Mesendoderm (in vitro differentiated cells): ENCODE data around the gene NAV2.

ENCODE experiments used
- DNase-seq: peaks from one replicate; pipeline ENCODE4 v3.0.0; 2013
- H2AK5ac ChIP-seq: 2 replicates; pipeline ENCODE4 v1.6.1; 2013; ENCODE audit warnings: low read length, inconsistent platforms
- H2BK120ac ChIP-seq: 2 replicates; pipeline ENCODE4 v1.6.1; 2013; ENCODE audit warnings: low read depth, mild to moderate bottlenecking, low read length, moderate library complexity, mixed read lengths
- H2BK15ac ChIP-seq: replicated peaks from 2 replicates; pipeline ENCODE4 v1.6.1; 2013; ENCODE audit warnings: low read depth, mild to moderate bottlenecking, moderate library complexity
- H2BK5ac ChIP-seq: 2 replicates; pipeline ENCODE4 v1.6.1; 2013; ENCODE audit warnings: low read length, inconsistent platforms
- H3K18ac ChIP-seq: 2 replicates; pipeline ENCODE4 v1.6.1; 2013; ENCODE audit warnings: mild to moderate bottlenecking, low read length, mixed read lengths
- H3K23ac ChIP-seq: one replicate; pipeline ENCODE4 v1.6.1; 2013; ENCODE audit warnings: low read length
- H3K27ac ChIP-seq: 2 replicates; pipeline ENCODE4 v1.5.1; 2013; ENCODE audit warnings: low read depth, mild to moderate bottlenecking, inconsistent platforms, low read length, moderate library complexity
- H3K27me3 ChIP-seq: 2 replicates; pipeline ENCODE4 v1.6.1; 2013; ENCODE audit warnings: low read length, control low read depth, mild to moderate bottlenecking, inconsistent platforms; ENCODE audit not compliant: insufficient read depth, poor library complexity
- H3K36me3 ChIP-seq: 2 replicates; pipeline ENCODE4 v1.6.1; 2013; ENCODE audit warnings: low read length, inconsistent platforms; ENCODE audit not compliant: control insufficient read depth, insufficient read depth
- H3K4ac ChIP-seq: one replicate; pipeline ENCODE4 v1.6.1; 2013; ENCODE audit warnings: low read depth, mild to moderate bottlenecking, low read length, moderate library complexity
- H3K4me1 ChIP-seq: 2 replicates; pipeline ENCODE4 v1.6.1; 2013; ENCODE audit warnings: low read depth, low read length, inconsistent platforms; ENCODE audit not compliant: control insufficient read depth
- H3K4me2 ChIP-seq: 2 replicates; pipeline ENCODE4 v1.6.1; 2013; ENCODE audit warnings: low read length
- H3K4me3 ChIP-seq: 2 replicates; pipeline ENCODE4 v1.5.1; 2013; ENCODE audit warnings: mild to moderate bottlenecking, low read length
- H3K56ac ChIP-seq: one replicate; pipeline ENCODE4 v1.6.1; 2013; ENCODE audit warnings: low read length
- H3K79me1 ChIP-seq: 2 replicates; pipeline ENCODE4 v1.6.1; 2013; ENCODE audit warnings: low read length, inconsistent platforms
- H3K79me2 ChIP-seq: 2 replicates; pipeline ENCODE4 v1.6.1; 2013; ENCODE audit warnings: mild to moderate bottlenecking, low read length; ENCODE audit not compliant: control insufficient read depth, insufficient read depth
- H3K9ac ChIP-seq: 2 replicates; pipeline ENCODE4 v1.6.1; 2013; ENCODE audit warnings: low read length, inconsistent platforms
- H4K5ac ChIP-seq: one replicate; pipeline ENCODE4 v1.6.1; 2013; ENCODE audit warnings: low read length
- H4K8ac ChIP-seq: one replicate; pipeline ENCODE4 v1.6.1; 2013; ENCODE audit warnings: low read depth, mild to moderate bottlenecking, control low read depth, low read length, moderate library complexity
- WGBS: extraction: QIAGEN DNeasy Blood & Tissue Kit; methylation state at CpG from one replicate; pipeline ENCODE4 v1.1.7; 2013; ENCODE audit warnings: low lambda C conversion rate, missing lambda C conversion rate; ENCODE audit not compliant: insufficient coverage; ENCODE audit errors: extremely low coverage; 5-methylcytosine and 5-hydroxymethylcytosine counted together

The NAV2 gene

DNA sequence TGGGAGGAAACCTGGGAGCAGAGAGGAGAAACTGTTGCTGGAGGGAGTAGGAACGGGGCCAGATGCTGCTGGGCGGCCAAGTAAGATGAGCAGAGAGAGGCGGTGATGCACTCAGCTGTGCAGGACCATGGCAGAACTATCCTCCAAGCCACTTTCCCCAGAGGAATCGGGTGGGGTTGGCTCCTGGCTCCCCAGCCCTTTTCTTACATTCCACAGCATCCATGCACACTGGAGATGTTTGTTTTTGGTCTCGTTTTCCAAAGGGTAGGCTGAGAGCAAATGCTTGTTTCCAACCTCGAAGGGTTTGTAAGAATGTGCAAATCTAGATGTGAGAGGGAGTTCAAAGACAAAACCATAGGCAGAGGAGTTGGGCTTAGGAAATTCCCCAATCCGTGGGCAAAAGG lies 374.5 kb downstream of the NAV2 start:
- Histone ChIP-seq H3K4me2 (no peak overlapping the region), H3K4me3 (no peak overlapping the region), H2BK5ac (no peak overlapping the region), H3K18ac (no peak overlapping the region), H2AK5ac (no peak overlapping the region), H3K4ac (no peak overlapping the region), H4K8ac (no peak overlapping the region), H3K79me1 (no peaks in the 10 kb centered on the region), H3K4me1 (no peaks in the 10 kb centered on the region), H3K27ac (no peak overlapping the region), H2BK120ac (no peak overlapping the region), H3K79me2 (no peaks in the 10 kb centered on the region), H3K36me3 (peaks cover 12% of the 10 kb centered on the region), H4K5ac (no peak overlapping the region), H3K27me3 (no peaks in the 10 kb centered on the region), H3K56ac (no peak overlapping the region), H3K23ac (no peak overlapping the region), H3K9ac (no peak overlapping the region), H2BK15ac (no peak overlapping the region)
- no CpG with 5 or more reads among the region's 7 CpGs for WGBS
- DNase-seq: no peak

DNA sequence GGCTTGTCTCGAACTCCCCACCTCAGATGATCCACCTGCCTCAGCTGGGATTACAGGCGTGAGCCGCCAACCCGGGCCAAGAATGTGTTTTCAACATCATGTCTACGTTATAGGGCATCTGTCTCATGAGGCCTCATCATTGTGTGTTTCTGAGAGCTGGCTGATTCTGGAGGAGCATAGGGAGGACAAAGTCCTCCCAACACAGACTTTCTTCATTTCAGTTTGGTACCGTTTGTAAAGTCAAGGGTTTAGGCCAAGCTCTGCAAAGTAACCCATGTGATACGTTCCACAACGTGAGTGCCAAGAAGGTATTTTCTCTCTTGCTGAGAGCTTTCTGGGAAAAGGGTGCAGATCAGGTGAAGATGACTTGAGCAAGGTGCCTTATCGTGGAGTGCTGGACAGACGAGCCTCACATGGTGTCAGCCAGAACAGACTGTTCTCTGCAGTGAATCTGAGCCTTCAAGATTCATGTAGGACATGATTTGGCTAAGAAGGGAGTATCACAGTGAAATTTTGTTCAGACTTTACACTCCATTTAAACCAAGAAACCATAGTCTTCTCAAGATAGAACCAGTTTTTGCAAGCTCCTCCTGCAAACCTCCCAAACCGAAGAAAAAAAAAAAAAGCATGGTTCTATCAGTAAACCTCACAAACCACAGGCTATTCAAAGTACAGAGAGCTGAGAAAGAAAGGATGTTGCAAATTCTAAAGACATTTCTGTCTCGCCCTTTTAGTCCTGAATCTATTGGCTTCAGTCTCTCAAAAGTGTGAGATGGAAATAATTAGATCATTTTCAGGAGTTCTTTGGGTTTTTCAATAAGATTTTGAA lies 376.0 kb downstream of the NAV2 start:
- Histone ChIP-seq H3K23ac (no peak overlapping the region), H2BK15ac (no peak overlapping the region), H3K36me3 (peaks cover 13% of the 10 kb centered on the region), H4K8ac (no peak overlapping the region), H2BK120ac (no peak overlapping the region), H3K4me2 (no peak overlapping the region), H3K9ac (no peak overlapping the region), H3K27me3 (no peaks in the 10 kb centered on the region), H2BK5ac (no peak overlapping the region), H3K18ac (no peak overlapping the region), H3K27ac (no peak overlapping the region), H3K79me2 (no peaks in the 10 kb centered on the region), H4K5ac (no peak overlapping the region), H2AK5ac (no peak overlapping the region), H3K4me1 (no peaks in the 10 kb centered on the region), H3K79me1 (no peaks in the 10 kb centered on the region), H3K4ac (no peak overlapping the region), H3K4me3 (no peak overlapping the region), H3K56ac (no peak overlapping the region)
- WGBS: no CpG with 5 or more reads among the region's 12 CpGs
- no peak for DNase-seq

GRCh38 chr11:20089367-20089766 lies 376.7 kb downstream of the NAV2 start:
- H3K36me3 ChIP-seq: peaks cover 13% of the 10 kb centered on the region
- no peak overlapping the region for H3K27ac ChIP-seq
- no peak overlapping the region for H3K4me3 ChIP-seq
- no peak overlapping the region for H4K8ac ChIP-seq
- H3K79me2 ChIP-seq: no peaks in the 10 kb centered on the region
- no peak overlapping the region for H3K4ac ChIP-seq
- H4K5ac ChIP-seq: no peak overlapping the region
- no peak overlapping the region for H3K9ac ChIP-seq
- DNase-seq: no peak
- no peaks in the 10 kb centered on the region for H3K27me3 ChIP-seq
- H3K79me1 ChIP-seq: no peaks in the 10 kb centered on the region
- no peak overlapping the region for H2AK5ac ChIP-seq
- no peaks in the 10 kb centered on the region for H3K4me1 ChIP-seq
- H2BK15ac ChIP-seq: no peak overlapping the region
- H3K56ac ChIP-seq: no peak overlapping the region
- no peak overlapping the region for H3K23ac ChIP-seq
- H2BK120ac ChIP-seq: no peak overlapping the region
- H3K4me2 ChIP-seq: no peak overlapping the region
- WGBS: 100% methylated on average over 1 of the region's 3 CpGs
- no peak overlapping the region for H2BK5ac ChIP-seq
- H3K18ac ChIP-seq: no peak overlapping the region

DNA sequence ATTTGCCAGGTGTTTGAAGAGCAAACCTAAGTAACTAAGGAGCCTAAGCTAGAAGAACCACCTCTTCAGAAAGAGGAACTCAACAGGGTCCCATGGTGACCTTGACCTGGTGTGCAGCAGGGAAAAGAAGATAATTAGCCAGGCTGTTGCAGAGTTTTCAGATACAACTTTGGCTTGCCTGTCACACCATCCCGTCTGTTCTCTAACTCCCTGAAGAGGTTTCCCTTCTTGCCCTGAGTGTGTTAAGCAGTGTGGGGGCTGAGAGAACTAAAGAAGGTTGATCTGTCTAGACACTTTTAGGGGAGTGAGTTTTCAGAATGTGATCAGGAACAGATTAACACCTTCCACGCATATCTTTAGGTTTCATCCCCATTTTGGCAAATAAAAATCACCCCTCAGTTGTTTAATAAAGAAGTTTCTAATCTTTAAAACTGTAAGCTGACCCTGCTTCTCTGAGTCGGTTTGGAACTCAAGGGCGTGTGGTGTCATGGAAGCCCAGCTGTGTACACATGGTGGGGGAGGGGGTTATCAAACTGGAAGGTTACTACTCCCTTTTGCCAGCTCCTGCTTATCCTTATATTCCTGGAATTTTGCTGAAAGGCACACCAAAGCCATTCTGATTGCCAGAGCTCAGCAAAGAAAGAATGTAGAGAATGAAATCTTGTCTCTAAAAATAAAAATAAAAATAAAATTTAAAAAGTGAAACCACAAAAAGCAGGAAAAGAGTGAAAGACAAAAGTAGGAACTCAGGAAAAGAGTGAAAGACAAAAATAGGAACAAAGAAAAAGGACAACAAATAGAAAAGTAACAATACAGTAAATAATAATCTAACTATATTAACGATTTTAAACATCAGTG lies 377.4 kb downstream of the NAV2 start:
- no peak overlapping the region for H2BK5ac ChIP-seq
- no peak overlapping the region for H4K8ac ChIP-seq
- no peaks in the 10 kb centered on the region for H3K79me2 ChIP-seq
- no peak overlapping the region for H2BK15ac ChIP-seq
- H3K4me1 ChIP-seq: no peaks in the 10 kb centered on the region
- H3K9ac ChIP-seq: no peak overlapping the region
- H2AK5ac ChIP-seq: no peak overlapping the region
- H3K4ac ChIP-seq: no peak overlapping the region
- peaks cover 13% of the 10 kb centered on the region for H3K36me3 ChIP-seq
- no peak overlapping the region for H2BK120ac ChIP-seq
- DNase-seq: no peak
- H3K79me1 ChIP-seq: no peaks in the 10 kb centered on the region
- H3K18ac ChIP-seq: no peak overlapping the region
- no peak overlapping the region for H3K27ac ChIP-seq
- no peak overlapping the region for H3K56ac ChIP-seq
- no peak overlapping the region for H4K5ac ChIP-seq
- no CpG with 5 or more reads among the region's 5 CpGs for WGBS
- no peak overlapping the region for H3K23ac ChIP-seq
- no peak overlapping the region for H3K4me3 ChIP-seq
- no peaks in the 10 kb centered on the region for H3K27me3 ChIP-seq
- H3K4me2 ChIP-seq: no peak overlapping the region

GRCh38 chr11:20090654-20091374 lies 378.2 kb downstream of the NAV2 start:
- Histone ChIP-seq H3K36me3 (peaks cover 11% of the 10 kb centered on the region), H3K27ac (no peak overlapping the region), H4K8ac (no peak overlapping the region), H3K4me2 (no peak overlapping the region), H3K79me1 (no peaks in the 10 kb centered on the region), H3K4me3 (no peak overlapping the region), H3K4ac (no peak overlapping the region), H2BK120ac (no peak overlapping the region), H3K79me2 (no peaks in the 10 kb centered on the region), H3K27me3 (no peaks in the 10 kb centered on the region), H2AK5ac (no peak overlapping the region), H4K5ac (no peak overlapping the region), H3K18ac (no peak overlapping the region), H3K4me1 (no peaks in the 10 kb centered on the region), H3K56ac (no peak overlapping the region), H2BK5ac (no peak overlapping the region), H3K9ac (no peak overlapping the region), H3K23ac (no peak overlapping the region), H2BK15ac (no peak overlapping the region)
- DNase-seq: no peak
- no CpG with 5 or more reads among the region's 10 CpGs for WGBS
